ENCODE measurements around the gene SLC66A2.

SLC66A2 gene

DNA sequence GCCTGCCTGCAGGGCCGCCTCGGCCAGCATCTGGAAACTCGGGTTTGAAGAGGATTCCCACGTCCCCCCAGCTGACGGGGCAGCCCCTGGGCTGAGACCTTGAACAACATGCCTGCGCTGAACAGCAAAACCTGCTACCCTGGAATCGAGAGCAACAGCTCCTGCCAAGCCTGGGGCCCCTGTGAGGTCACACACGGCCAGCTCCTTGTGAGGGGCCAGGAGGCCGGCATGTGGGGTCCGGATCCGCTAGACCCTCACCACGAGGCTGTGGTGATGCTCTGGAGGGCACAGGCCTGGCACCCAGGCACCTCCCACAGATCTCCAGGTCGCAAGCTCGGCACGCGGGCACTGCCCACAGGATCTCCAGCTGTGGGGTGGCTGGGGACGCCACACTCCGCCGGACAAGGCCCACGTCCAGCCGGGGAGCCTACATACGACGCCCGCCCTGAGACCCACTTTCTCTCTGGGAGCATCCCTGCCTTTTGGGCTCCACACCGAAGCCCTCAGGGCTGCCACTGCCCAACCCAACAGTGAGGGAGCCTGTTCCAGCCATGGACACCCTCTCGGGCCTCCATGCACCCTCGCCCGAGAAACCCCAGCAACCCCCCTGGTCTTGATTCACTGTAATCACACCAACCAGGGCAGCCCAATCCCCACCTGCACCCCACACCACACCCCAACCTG lies 34.1 kb downstream of the SLC66A2 start:
- no peak for DNase-seq

DNA sequence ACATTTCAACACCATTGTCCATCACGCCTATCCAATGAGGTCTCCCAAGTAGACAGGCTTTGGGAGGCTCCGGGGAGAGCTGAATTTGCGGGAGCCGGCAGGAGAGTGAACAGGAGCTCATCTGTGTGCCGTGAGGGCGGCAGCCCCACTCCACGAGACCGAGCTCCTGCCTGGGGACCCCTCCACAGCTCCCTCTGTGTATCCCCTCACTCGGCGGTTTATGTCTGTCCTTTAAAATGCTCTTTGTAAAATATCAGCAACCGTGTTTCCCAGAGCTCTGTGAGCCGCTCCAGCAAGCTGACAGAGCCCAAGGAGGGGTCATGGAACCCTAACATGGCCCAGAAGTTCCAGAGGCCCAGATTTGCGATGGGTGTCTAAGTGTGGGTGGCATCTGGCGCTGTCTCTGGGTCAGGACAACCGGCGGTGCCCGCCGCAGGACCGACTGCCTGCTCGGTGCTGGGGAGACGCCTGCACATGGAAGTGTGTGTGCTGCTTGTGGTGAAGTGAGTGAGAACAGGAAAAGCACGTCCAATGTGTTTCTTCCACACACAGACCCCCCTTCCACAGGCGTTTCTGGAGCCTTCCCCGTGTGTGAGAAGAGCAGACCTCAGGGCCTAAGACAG lies 34.8 kb downstream of the SLC66A2 start:
- DNase-seq, result no peak

DNA sequence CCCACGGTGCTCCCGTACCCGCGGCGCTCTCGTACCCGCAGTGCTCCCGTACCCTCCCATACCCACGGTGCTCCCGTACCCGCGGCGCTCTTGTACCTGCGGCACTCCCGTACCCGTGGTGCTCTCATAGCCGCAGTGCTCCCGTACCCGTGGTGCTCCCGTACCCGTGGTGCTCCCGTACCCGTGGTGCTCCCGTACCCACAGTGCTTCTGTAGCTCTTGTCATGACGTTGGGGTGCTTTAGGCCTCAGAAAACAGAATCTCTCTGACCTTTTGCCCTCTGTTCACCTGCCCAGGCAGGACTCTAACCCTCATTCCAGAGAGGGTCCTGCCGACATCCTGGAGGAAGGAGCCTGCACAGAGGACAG lies 35.3 kb downstream of the SLC66A2 start:
- DNase-seq, result no peak

DNA sequence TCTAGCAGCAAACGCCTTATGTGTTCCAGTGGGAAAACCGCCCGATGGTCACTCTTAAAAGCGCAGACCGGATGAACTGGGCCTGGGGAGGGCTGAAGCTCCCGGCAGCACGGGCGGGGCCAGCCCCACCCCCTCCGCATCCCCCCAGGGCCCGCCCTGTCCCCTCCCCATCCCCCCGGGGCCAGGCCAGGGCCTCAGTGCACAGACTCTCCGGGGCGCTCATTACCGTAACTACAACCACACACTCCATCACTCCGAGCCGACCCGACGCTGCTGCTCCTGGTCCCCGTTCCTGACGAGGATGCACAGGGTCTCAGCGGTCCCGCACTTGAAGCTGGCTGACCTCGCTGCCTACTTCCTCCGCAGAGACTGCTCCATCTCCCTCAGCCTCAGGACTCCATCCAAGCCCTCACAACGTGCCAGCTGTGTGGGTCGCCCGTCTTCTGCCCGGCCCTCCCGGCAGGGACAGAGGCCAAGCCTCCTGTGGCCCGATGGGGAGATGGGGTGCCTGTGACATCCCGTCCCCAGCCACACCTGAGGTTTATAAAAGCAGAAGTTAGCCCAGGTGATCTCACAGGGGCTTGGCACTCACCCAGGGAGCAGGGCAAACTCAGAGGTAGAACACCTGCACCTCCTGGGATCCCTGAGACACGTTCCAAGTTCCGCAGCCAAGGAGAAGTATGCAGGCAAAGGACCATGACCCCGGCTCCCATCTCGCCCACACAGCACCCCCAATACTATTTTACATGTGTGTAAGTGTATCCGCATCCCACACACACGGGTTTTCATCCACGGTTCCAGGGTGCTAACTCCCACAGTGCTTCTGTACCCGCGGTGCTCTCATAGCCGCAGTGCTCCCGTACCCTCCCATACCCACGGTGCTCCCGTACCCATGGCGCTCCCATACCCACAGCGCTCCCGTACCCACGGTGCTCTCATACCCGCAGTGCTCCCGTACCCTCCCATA lies 36.0 kb downstream of the SLC66A2 start:
- DNase-seq, result no peak

DNA sequence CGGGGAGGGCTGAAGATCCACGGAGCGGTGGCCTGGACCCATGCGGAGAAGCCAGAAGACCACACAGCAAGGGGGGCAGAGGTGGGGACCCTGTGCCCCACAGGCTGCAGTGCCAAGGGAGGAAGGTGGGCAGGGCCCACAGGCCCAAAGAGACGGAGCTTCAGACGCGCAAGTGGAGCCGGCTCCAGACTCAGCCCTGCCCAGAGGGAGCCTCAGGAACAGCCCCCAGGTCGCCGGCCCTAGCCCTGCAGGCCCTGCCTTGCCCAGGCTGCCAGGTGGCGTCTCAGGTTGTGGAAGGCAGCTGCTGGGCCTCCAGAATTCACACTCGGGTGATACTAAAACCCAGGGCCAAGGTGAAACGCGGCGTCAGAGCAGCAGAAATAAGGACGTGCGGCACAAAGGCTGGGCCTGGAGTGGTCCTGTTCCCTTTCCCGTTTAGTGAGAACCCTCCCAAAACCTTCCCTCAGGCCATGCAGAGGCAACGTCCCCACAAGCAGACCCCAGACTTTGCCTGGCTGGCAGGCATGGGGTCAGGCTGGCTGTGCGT lies 36.8 kb downstream of the SLC66A2 start:
- no peak for DNase-seq

DNA sequence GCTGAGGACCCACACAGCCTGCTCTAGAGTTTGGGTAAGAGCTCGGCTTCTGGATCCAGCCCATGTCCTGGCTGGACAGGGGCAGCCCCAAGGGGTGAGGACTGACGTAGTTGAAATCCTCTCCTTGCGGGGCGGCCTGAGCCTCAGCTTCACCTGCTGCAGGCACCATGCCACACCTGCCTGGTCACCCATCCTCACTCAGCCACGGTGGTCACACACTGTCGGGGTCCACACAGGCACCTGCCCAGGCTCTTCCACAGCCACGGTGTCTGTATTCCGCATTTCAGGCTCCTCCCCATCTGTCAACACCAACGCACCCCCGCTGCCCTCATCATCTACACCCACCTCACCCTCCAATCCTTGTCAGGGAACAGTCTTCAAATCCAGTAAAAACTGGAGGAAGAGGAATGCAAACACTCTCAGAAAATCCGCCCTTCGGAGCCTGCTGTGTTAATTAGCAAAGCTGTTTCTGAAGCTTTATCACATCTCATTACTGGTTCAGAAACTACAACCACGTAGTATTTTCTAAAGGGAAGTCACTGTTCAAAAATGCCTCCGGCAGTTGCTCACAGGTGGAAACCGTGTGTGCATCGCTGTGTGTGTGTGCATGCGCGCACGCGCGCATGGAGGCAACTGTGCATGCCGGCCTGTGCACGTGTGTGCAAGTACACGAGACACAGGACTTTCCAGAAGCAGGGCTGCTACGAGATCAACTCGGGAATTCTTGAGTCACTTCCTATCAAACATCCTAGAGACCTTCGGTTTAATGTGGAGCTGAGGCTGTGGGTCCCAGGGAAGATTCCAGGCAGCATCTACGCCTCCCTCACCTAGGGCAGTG lies 38.2 kb downstream of the SLC66A2 start:
- DNase-seq, result no peak

DNA sequence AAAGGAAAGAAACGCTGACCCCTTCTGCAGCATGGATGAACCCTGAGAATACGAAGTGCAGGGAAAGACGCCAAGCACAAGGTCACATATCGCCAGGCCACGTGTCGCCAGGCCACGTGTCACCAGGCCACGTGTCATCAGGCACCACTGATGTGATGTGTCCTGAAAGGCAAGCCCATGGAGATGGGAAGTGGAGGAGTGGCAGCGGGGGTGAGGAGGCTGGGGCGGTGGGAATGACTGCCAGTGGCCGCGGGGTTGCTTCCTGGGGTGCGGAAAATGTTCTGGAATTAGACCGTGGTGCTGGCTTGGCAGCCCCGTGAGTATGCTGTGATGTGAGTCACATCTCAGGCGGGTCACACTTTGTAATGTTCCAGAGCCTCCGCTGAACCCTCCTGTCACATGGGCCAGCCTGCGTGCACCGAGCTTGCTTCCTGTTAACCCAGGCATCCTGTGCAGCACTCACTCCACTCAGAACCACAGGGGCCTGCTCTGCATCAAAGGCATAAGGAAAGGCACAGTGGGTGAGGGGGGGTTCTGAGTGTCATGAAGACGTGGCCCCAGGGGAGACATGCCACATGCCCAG lies 39.0 kb downstream of the SLC66A2 start:
- DNase-seq, result no peak

DNA sequence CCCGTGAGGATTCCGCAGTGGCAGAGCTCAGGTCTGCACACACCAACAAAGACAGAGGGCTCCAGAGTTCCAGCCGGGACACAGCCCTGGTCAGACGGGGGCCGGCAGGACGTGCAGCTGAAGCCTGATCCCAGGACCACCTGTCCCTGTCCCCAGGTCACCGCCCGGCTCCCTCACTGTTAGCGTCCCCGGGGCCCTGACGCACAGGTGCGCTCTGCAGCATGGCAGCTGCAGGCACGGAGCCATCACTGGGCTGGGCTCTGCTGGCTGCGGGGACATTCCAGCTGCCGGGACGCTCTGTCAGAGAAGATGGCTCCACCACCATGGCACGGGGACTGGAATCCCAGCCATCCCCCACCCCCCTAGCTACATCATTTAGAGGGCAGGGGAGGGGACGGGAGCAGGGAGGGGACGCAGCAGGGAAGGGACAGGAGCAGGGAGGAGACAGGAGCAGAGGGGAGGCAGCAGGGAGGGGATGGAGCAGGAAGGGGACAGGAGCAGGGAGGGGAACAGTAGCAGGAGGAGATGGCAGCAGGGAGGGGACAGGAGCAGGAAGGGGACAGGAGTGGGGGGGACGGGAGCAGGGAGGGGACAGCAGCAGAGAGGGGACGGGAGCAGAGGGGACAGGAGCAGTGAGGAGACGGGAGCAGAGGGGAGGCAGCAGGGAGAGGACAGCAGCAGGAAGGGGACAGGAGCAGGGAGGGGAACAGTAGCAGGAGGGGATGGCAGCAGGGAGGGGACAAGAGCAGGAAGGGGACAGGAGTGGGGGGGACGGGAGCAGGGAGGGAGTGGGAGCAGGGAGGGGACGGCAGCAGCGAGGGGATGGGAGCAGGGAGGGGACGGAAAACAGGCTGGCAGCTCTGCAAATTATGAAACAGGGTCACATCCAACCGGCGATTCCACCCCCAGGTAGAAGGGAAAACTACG lies 39.8 kb downstream of the SLC66A2 start:
- DNase-seq, result no peak

DNA sequence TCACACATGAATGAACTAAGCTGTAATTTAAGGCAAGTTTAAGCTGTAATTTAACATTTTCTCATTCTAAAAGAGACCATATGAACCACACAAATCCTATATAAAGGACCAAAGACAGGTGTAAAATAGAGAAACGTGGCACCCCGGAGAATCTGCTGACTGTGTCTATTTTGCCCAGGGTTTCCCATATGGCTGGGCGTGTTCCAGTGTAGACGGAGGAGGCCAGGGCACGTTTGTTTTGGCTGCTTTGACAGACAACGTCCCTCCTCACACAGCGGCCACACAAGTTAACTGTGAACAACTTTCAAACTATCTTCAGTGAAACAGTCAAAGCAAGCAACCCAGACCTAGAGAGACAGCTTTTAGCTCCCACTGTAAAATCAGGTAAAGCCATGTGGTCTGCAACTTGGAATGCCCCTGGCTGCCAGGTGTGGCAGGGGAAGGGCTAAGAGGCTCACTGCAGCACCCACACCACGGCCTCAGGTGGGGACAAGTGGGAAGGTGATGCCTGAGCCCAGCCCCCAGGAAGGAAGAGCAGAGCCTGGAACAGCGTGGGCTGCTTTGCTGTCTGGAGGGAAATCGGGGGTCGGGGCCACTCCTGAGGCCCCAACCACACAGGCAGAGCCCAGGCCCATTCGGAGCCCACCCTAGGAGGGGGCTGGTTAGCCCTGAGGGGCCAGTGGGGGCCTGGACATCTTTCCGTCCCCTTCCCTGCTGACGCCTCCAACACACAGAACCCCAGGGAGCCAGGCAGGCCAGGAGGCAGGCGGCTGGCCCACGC lies 40.7 kb downstream of the SLC66A2 start:
- DNase-seq, result no peak

DNA sequence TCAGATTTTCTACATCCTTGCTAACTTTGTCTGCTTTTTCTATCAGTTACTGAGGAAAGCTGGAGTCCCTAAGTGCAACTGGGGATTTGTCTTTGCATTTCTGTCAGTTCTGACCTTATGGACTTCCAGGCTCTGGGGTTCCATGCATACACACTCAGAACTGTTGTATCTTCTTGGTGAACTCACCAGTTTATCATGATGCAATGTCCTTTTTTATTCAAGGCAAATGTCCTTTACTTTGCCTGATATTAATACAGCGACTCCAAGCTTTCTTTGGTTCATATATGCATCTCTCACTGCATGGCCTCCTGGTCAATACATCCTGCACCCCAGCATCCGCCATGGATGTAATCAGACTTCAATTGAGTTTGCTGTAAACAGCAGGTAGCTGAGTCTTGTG lies 44.7 kb downstream of the SLC66A2 start:
- no peak for DNase-seq

DNA sequence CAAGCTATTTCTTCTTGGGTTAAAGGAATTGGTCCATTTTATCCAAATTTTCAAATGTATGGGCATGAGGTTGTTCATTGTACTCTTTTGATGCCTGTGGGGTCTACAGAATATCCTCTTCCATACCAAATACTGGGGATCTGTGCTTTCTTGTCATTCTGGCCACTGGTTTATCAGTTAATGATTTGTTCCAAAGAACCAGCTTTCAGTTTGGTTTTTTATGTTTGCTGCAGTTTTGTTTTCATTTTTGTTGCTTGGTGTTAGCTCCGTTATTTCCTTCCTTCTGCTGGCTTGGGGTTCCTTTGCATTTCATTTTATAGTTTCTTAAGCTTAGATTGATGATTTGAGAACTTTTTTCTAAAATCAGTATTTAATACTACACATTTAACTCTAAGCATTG lies 45.5 kb downstream of the SLC66A2 start:
- DNase-seq, result no peak

DNA sequence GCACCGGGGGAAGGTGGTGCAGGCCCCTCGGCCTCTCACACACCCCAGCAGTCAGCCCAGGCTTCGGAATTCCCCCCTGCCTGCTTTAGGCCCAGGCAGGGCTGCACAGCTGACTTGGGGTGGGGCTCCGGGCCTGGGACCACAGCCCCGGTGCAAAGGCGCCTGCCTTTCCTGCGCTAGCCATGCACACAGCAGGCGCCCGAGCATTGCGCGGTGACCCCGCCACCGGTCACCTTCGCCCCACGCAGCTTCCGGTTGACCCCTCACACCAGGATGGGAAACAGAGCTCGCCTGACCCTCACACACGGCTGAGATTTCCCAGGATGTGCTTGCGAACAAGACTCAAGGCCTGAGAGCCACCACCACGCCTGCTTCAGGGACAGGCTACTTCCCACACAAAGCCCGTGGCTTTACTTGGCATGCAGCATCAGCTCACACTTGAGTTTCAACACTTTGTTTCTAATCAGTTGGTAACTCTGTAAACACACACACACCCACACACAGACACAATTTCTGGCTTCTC lies 46.0 kb downstream of the SLC66A2 start:
- no peak for DNase-seq

DNA sequence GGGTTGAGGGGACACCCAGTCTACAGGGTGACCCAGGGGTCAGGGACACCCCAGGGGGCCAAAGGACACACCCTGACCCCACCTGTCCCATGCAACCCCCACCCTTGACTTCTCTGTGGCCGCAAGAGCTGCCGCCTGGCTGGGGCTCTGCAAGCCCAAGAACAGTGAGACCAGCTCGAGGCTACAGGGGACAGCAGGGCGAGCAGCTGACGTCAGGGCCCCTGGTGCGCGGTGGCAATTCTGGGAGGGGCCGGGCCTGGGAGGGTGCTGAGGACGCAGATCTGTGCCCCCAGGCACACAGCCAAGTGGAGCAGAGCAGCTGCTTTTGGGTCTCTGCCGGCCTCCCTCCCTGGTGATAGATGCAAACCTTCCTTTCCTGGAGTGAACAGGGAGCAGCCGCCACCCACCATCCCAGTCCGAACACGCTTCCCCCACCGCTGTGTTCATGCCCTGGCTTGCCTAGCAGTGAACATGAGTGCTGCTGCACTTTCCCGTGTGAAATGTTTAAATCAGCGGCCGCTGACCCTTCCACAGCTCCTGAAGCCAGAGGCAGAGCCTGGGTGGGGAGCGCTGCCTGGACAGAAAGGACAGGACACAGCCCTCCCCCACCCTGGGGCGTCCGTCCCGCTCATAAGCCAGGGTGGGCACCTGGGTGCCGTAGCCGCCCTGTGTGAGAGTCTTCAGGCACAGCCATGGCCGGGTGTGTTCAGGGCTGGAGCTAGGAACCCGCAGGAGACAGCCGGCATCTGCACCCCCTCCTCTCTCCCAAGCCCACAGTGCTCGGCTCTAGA lies 46.9 kb downstream of the SLC66A2 start:
- DNase-seq, result peak; percentile 77

DNA sequence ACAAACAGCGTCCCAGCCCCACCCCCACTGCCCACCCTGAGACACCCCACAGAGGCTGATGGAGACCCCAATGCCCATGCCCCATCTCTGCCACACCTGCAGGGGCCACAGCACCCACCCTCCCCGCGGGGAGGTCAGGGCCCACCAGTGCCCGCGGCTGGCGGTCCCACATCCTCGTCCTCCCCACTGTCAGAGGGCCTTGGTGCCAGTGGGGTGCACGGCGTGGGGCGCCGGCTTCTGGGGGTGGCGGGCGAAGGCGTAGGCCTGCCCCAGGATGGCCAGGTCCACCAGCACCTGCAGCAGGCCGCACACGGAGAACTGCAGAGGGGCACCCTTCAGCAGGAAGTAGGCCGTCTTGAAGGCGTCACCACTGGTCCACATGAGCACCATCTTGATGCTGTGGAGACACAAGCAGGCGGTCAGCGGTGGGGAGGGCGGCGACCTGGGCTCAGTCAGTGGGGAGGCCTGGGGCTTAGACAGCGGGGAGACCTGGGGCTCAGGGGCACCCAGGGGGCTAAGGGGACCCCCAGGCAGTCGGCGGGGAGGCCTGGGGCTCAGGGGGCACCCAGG lies 47.6 kb downstream of the SLC66A2 start:
- no peak for DNase-seq

DNA sequence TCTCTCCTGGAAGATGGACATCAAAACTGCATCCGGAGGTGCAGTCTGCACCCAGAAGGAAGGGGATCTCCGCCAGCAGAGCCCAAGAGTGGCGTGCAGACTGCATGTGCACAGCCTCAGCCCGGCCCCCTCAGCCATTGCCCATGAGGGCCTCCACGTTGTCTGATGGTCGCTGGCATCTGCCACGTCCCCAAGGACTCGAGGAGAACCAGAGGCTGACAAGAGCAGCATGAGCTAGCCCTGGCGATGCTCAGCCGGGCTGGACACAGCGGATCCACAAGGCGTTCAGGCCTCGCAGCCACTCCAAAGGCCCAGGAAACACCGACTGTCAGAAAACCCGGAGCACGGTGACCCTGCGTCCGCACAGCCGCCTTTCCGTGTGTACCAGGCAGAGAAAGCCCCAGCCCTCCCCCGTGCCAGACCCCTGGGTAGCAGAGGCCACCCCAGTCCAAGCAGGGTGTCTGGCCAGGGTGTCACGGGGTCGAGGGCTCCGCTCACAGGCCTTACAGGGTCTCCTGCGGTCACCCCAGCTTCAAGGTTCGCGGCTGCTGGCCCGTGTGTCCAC lies 48.3 kb downstream of the SLC66A2 start:
- no peak for DNase-seq

DNA sequence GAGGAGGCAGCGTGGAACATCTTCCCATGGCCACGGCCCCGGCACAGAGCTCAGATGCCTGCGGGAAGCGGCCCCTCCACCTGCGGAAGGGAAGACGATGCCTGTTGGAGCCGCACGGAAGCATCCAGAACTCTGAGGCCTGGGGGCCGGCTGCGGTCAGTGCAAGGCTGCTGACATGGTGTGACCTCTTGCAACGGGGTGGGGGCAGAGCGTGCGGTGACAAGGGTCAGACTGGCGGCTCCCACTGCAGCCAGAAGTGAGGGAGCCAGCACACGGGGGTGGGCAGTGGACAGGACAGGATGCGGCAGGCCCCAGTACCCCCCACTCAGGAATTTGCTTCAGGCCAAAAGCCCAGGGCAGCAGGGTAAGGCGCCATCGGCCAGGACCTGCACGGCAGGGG lies 48.8 kb downstream of the SLC66A2 start:
- no peak for DNase-seq

DNA sequence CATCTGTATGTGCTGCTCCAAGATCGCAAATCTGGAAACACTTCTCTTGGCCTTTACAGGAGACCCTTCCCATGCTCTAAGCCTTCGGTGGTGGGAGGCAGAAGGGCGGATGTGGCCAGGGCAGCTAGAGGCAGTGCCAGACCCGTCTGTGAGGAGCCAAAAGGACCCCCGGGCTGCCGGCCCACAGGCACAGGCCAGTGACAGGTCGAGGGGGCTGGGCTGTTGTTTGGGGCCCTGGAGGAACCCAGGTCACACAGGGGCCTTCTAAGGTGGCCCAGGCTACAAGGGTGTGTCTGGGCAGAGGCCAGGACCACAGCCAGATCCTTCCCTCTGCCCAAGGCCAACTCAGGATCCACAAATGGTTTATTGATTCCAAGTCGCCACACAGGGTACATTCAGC lies 49.4 kb downstream of the SLC66A2 start:
- DNase-seq, result no peak

DNA sequence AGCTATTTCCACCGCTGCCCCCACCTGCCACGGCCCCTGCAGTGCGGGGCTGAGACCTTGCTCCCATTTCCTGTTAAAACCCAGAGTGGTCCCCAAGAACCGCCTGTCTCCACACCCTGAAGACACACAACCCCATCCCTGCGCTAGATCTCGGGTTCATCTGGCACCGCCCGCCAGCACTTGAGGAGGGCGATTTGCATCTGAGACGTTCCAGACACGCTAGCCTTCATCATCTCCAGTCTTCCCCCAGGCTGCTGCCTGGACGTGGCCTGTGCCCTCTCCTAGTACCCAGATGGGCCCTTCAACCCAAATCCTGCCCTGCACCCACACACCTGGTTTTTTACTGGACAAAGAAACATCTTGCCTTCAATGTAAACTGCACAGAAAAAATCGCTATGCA lies 49.8 kb downstream of the SLC66A2 start:
- no peak for DNase-seq

Measured in DMS79 treated with DMSO at 0.1 percent for 48 hours (cell line).